ENCODE results near the gene MYO5C.
A peak's percentile ranks its signal among the peaks of the same experiment; 100 is the strongest.

The MYO5C gene

GRCh38 chr15:52200831-52201365, 94.7 kb downstream of the MYO5C start:
- TF ChIP-seq JUND (IDR thresholded peaks at IDR 0.05; ENCODE audit: low read depth) = no peak
- in situ Hi-C loops (cut with HindIII; ENCODE audit: low pct_unique_long_range_greater_than_20kb, low sequenced_read_pairs) = no loop called here

DNA sequence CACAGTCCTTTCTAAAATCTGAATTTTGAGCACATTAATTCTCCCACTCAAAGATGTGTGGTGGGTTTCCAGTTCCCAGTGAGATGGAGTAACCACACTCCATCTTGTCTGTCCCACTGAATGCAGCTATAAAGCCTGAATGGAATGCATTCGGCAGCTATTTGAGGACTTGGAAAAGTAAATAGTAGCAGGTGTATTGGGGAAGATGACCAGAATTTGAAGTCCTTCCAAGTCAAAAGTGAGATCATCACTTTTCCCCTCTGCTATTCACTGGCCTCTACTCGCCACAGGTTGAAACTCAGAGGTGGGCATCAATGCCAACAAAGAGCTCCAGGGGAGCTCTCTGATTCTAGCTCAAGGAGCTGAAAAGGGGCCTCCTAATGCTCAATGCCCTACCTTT, 96.3 kb downstream of the MYO5C start:
- in situ Hi-C loops (cut with HindIII; ENCODE audit: low pct_unique_long_range_greater_than_20kb, low sequenced_read_pairs) = no loop called here
- no peak for TF ChIP-seq JUND (IDR thresholded peaks at IDR 0.05; ENCODE audit: low read depth)
- no peak for DNase-seq (ENCODE audit: low read depth in 1 of 2, low spot score in 1 of 2)

More at GRCh38 chr15:52200831-52201365, 94.7 kb downstream of the MYO5C start:
- no peak for DNase-seq (ENCODE audit: low read depth in 1 of 2, low spot score in 1 of 2)

DNA sequence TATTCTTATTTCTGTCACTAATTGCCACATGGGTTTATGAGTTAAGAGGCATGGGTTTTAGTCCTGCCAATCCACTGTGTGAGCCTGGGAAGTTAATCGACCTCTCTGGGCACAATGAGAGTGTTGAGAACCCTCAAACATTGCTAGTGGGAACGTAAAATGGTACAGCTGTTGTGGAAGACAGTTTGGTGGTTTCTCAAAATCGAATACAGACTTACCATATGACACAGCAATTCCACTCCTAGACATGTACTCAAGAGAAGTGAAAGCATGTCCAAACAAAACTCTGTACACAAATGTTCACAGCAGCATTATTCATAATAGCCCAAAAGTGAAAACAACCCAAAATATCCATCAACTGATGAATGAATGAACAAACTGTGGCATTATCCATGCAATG, 98.7 kb downstream of the MYO5C start:
- no peak for DNase-seq (ENCODE audit: low read depth in 1 of 2, low spot score in 1 of 2)
- TF ChIP-seq JUND (IDR thresholded peaks at IDR 0.05; ENCODE audit: low read depth) = no peak
- in situ Hi-C loops (cut with HindIII; ENCODE audit: low pct_unique_long_range_greater_than_20kb, low sequenced_read_pairs) = no loop called here

- no peak for TF ChIP-seq JUND (IDR thresholded peaks at IDR 0.05; ENCODE audit: low read depth)
- in situ Hi-C loops (cut with HindIII; ENCODE audit: low pct_unique_long_range_greater_than_20kb, low sequenced_read_pairs) = no loop called here
- no peak for DNase-seq (ENCODE audit: low read depth in 1 of 2, low spot score in 1 of 2)
Observed at GRCh38 chr15:52193791-52194190, 101.8 kb downstream of the MYO5C start.

GRCh38 chr15:52193321-52193720, 102.3 kb downstream of the MYO5C start:
- no peak for TF ChIP-seq JUND (IDR thresholded peaks at IDR 0.05; ENCODE audit: low read depth)
- in situ Hi-C loops (cut with HindIII; ENCODE audit: low pct_unique_long_range_greater_than_20kb, low sequenced_read_pairs) = no loop called here
- no peak for DNase-seq (ENCODE audit: low read depth in 1 of 2, low spot score in 1 of 2)

- DNase-seq (ENCODE audit: low read depth in 1 of 2, low spot score in 1 of 2) = no peak
- TF ChIP-seq JUND (IDR thresholded peaks at IDR 0.05; ENCODE audit: low read depth) = no peak
- in situ Hi-C loops (cut with HindIII; ENCODE audit: low pct_unique_long_range_greater_than_20kb, low sequenced_read_pairs) = no loop called here
Observed at GRCh38 chr15:52191207-52191606, 104.4 kb downstream of the MYO5C start, which contains the start of gene GNB5. Gene GNB5, minus strand, starts transcription at chr15:52191392. Its CDS starts 6,716 bp downstream, at chr15:52184676.

GRCh38 chr15:52186651-52187486, 108.7 kb downstream of the MYO5C start:
- no peak for DNase-seq (ENCODE audit: low read depth in 1 of 2, low spot score in 1 of 2)
- no peak for TF ChIP-seq JUND (IDR thresholded peaks at IDR 0.05; ENCODE audit: low read depth)
- in situ Hi-C loops (cut with HindIII; ENCODE audit: low pct_unique_long_range_greater_than_20kb, low sequenced_read_pairs) = no loop called here

DNA sequence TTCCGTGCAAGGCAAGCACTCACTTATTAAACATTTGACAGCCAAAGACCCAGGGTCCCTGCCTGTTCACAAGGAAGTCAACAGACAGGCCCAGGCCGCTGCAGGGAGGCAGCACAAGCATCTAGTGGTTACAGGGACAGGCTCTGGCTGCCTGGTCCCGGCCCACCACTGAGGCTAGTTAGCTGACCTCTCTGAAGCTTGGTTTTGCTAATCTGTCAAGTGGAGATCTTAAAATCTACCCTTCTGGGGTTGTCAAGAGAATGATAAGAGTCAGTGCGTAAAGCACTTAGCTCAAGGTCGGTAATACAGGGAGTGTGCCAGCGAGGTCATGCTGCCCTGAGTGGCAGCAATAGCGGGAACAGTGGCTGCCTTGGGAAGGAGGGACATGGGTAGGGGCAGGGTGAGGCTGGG, 110.4 kb downstream of the MYO5C start:
- TF ChIP-seq JUND (IDR thresholded peaks at IDR 0.05; ENCODE audit: low read depth) = no peak
- in situ Hi-C loops (cut with HindIII; ENCODE audit: low pct_unique_long_range_greater_than_20kb, low sequenced_read_pairs) = no loop called here
- DNase-seq (ENCODE audit: low read depth in 1 of 2, low spot score in 1 of 2) = no peak

- no peak for TF ChIP-seq JUND (IDR thresholded peaks at IDR 0.05; ENCODE audit: low read depth)
- no peak for DNase-seq (ENCODE audit: low read depth in 1 of 2, low spot score in 1 of 2)
- in situ Hi-C loops (cut with HindIII; ENCODE audit: low pct_unique_long_range_greater_than_20kb, low sequenced_read_pairs) = no loop called here
Observed at GRCh38 chr15:52184721-52185120, 110.9 kb downstream of the MYO5C start.

DNA sequence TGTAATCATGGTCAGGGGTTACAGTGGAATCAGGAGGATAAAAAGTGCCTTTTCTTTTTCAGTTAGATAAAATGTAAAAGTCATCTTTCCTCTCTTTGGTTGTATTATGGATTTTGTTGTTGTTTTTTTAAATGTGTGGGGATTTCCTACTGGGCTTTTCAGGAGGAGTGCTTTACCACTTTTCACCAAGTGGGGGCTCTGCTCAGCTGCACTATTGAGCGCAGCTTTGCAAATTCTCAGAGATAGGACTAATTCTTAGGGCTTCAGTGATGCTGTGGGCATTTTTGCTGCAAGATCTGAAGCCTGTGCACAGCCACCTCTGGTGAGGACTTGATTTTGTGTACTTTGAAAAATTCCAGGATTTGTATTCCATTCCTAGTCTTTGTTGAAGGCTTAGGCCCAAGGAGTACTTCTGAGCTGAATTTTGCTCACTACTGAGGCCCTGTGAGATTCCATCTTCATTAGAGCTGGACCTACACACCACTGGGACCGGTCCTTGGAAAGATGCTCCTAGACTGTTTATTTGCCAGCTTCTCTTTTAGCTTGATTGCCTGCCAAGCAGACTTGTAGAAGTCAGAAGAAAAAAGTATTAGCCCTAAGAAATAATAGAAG, 111.9 kb downstream of the MYO5C start:
- in situ Hi-C loops (cut with HindIII; ENCODE audit: low pct_unique_long_range_greater_than_20kb, low sequenced_read_pairs) = no loop called here
- no peak for TF ChIP-seq JUND (IDR thresholded peaks at IDR 0.05; ENCODE audit: low read depth)
- DNase-seq (ENCODE audit: low read depth in 1 of 2, low spot score in 1 of 2) = peak in 1 of 2 experiments; percentile 56

GRCh38 chr15:52181938-52182780, 113.4 kb downstream of the MYO5C start:
- TF ChIP-seq JUND (IDR thresholded peaks at IDR 0.05; ENCODE audit: low read depth) = no peak
- DNase-seq (ENCODE audit: low read depth in 1 of 2, low spot score in 1 of 2) = no peak
- in situ Hi-C loops (cut with HindIII; ENCODE audit: low pct_unique_long_range_greater_than_20kb, low sequenced_read_pairs) = no loop called here

DNA sequence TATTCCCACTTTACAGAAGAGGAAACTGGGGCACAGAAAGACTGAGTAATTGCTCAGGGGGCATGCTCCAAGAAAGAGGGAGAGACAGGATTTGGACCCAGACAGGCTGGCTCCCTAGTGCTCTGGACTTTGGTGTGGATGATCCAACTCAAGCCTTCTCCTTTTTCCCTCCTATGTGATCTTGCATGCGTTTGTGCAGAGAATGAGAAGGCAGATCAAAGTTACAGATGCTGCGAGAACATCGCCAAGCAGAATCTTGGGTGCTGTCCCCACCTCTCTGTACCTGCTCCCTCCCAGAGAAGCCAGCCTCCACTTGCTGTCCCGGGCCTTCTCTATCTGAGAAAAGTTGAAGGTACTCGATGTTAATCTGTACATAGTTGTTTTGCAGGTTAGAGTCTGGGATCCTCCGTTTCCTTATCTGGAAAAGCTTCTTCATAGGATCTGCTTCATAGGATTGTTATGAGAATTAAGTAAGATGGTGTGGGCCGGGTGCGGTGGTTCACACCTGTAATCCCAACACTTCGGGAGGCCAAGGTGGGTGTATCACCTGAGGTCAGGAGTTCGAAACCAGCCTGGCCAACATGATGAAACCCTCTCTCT, 114.7 kb downstream of the MYO5C start:
- DNase-seq (ENCODE audit: low read depth in 1 of 2, low spot score in 1 of 2) = no peak
- TF ChIP-seq JUND (IDR thresholded peaks at IDR 0.05; ENCODE audit: low read depth) = no peak
- in situ Hi-C loops (cut with HindIII; ENCODE audit: low pct_unique_long_range_greater_than_20kb, low sequenced_read_pairs) = no loop called here
